GM18861 (cell line): ENCODE data around the gene PLA2G4F.

ENCODE experiments used
- ATAC-seq: cut with Tn5 transposase; IDR thresholded peaks from one replicate; pipeline ENCODE4 v1.9.1; 2021; ENCODE audit not compliant: unreplicated experiment

The PLA2G4F gene

GRCh38 chr15:42147431-42147735 is 9.1 kb downstream of the PLA2G4F start:
- ATAC-seq, result no peak

- ATAC-seq, result no peak
Observed at GRCh38 chr15:42146551-42147430, 9.6 kb downstream of the PLA2G4F start.

GRCh38 chr15:42145546-42146455 is 10.6 kb downstream of the PLA2G4F start:
- ATAC-seq, result no peak

GRCh38 chr15:42144841-42145375 is 11.5 kb downstream of the PLA2G4F start:
- ATAC-seq, result no peak

GRCh38 chr15:42143866-42144625 is 12.4 kb downstream of the PLA2G4F start:
- no peak for ATAC-seq

GRCh38 chr15:42143356-42143755 is 13.1 kb downstream of the PLA2G4F start:
- no peak for ATAC-seq

- no peak for ATAC-seq
Observed at GRCh38 chr15:42141795-42142667, 14.4 kb downstream of the PLA2G4F start.

GRCh38 chr15:42141246-42141645 is 15.2 kb downstream of the PLA2G4F start:
- ATAC-seq, result no peak

GRCh38 chr15:42140383-42141070 is 15.9 kb downstream of the PLA2G4F start:
- no peak for ATAC-seq

GRCh38 chr15:42139596-42139995 is 16.8 kb downstream of the PLA2G4F start:
- ATAC-seq, result no peak

GRCh38 chr15:42138968-42139386 is 17.5 kb downstream of the PLA2G4F start:
- no peak for ATAC-seq

- no peak for ATAC-seq
Observed at GRCh38 chr15:42138411-42138810, 18.0 kb downstream of the PLA2G4F start.

GRCh38 chr15:42137461-42138261 is 18.8 kb downstream of the PLA2G4F start:
- ATAC-seq, result no peak

- ATAC-seq, result no peak
Observed at GRCh38 chr15:42136513-42136912, 19.9 kb downstream of the PLA2G4F start.

- ATAC-seq, result no peak
Observed at GRCh38 chr15:42135351-42135750, 21.1 kb downstream of the PLA2G4F start.

GRCh38 chr15:42134617-42135245 is 21.7 kb downstream of the PLA2G4F start:
- ATAC-seq, result no peak

- no peak for ATAC-seq
Observed at GRCh38 chr15:42133886-42134502, 22.4 kb downstream of the PLA2G4F start.

GRCh38 chr15:42133356-42133755 is 23.1 kb downstream of the PLA2G4F start:
- no peak for ATAC-seq
